ENCODE data around the gene TDO2. TPM values are rescaled to one million over a fixed set of nuclear protein-coding genes. Genes with fewer than 3 reads are reported as not detected.

The TDO2 gene
- total RNA-seq, 1 experiment from 2014 or later, result 0.13 TPM

DNA sequence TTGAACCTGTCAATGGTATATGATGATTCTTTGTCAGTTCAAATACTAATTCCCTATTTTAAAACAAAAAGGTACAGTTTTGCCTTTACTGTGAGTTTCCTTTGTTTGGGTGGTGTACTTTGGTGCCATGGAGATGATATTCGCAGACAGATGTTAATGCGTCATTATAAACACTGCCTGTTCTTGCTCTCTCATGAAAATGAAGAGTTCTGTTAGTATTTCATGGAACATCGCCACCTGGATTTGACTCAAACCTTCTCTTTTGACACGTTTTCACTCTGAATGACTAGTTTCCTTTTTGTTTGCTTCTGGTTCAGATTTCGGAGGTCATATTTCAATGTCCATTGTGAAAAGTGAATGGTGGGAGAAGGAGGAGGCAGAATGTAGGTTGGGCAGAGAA is 57.0 kb downstream of the TDO2 start (continued):
- TF ChIP-seq AFF4 (CRISPR knock-in tag; IDR thresholded peaks at IDR 0.05; ENCODE audit: borderline replicate concordance) (no peak), KAT7 (CRISPR knock-in tag; IDR thresholded peaks at IDR 0.05; ENCODE audit: borderline replicate concordance) (no peak), MLX (CRISPR knock-in tag; IDR thresholded peaks at IDR 0.05) (no peak), TCF7 (CRISPR knock-in tag; IDR thresholded peaks at IDR 0.05; ENCODE audit: low read depth) (no peak)
- TF ChIP-seq, protein P1, sequence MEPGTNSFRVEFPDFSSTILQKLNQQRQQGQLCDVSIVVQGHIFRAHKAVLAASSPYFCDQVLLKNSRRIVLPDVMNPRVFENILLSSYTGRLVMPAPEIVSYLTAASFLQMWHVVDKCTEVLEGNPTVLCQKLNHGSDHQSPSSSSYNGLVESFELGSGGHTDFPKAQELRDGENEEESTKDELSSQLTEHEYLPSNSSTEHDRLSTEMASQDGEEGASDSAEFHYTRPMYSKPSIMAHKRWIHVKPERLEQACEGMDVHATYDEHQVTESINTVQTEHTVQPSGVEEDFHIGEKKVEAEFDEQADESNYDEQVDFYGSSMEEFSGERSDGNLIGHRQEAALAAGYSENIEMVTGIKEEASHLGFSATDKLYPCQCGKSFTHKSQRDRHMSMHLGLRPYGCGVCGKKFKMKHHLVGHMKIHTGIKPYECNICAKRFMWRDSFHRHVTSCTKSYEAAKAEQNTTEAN (CRISPR knock-in tag; IDR thresholded peaks at IDR 0.05), result no peak

DNA sequence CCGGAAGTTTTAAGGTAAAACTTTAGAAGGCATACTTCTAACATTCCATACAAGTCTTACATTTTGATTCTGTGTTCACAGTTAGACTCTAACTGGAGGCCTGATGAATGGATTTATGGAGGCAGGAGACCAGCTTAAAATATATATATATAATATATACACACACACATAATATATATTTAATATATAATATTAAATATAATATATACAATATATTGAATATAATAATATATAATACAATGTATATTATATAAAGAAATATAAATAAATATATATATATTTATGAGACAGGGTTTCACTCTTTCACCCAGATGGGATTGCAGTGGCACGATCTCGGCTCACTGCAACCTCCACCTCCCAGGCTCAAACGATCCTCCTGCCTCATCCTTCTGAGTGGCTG is 58.1 kb downstream of the TDO2 start:
- CTCF ChIA-PET, result no interaction called here
- ATAC-seq (no peak), DNase-seq (ENCODE audit: low spot score) (no peak)
- peaks cover 13% of the 10 kb centered on the region for H3K4me1 Mint-ChIP-seq
- H3K27ac Mint-ChIP-seq, result no peak overlapping the region
- H3K27me3 Mint-ChIP-seq (ENCODE audit: low read depth), result no peaks in the 10 kb centered on the region
- 0 out of 2 replicates have a peak, but pooled peaks cover 3% of the 10 kb centered on the region for H3K36me3 Mint-ChIP-seq
- H3K4me3 Mint-ChIP-seq, result no peak overlapping the region
- H3K9me3 Mint-ChIP-seq, result peaks cover 8% of the 10 kb centered on the region
- TF ChIP-seq MXD4 (CRISPR knock-in tag; IDR thresholded peaks at IDR 0.05; ENCODE audit: borderline replicate concordance) (no peak), HMGA2 (CRISPR knock-in tag; IDR thresholded peaks at IDR 0.05) (peak; percentile 97)
- POLR2A ChIA-PET, result no interaction called here

- no peak for DNase-seq (ENCODE audit: low spot score)
- ChIA-PET CTCF (no interaction called here), POLR2A (no interaction called here)
- Mint-ChIP-seq H3K9me3 (peaks cover under 1% of the 10 kb centered on the region; the same call in 1 of the 2 replicates), H3K36me3 (no peaks in the 10 kb centered on the region), H3K4me3 (no peak overlapping the region), H3K27ac (no peak overlapping the region), H3K27me3 (ENCODE audit: low read depth) (no peaks in the 10 kb centered on the region), H3K4me1 (peaks cover 13% of the 10 kb centered on the region)
- ATAC-seq, result no peak
- TF ChIP-seq GTF2I (CRISPR knock-in tag; conservative IDR thresholded peaks at IDR 0.05) (no peak), KAT7 (CRISPR knock-in tag; IDR thresholded peaks at IDR 0.05; ENCODE audit: borderline replicate concordance) (no peak), PRRX2 (CRISPR knock-in tag; IDR thresholded peaks at IDR 0.05) (no peak), ERG (CRISPR knock-in tag; IDR thresholded peaks at IDR 0.05) (no peak), STAT6 (CRISPR knock-in tag; conservative IDR thresholded peaks at IDR 0.05; ENCODE audit: low read depth) (no peak), FOXK1 (CRISPR knock-in tag; IDR thresholded peaks at IDR 0.05) (no peak), GABPB1 (CRISPR knock-in tag; IDR thresholded peaks at IDR 0.05) (no peak), ZBTB21 (CRISPR knock-in tag; IDR thresholded peaks at IDR 0.05; ENCODE audit: borderline replicate concordance) (no peak), ATF2 (CRISPR knock-in tag; IDR thresholded peaks at IDR 0.05; ENCODE audit: borderline replicate concordance, low read depth) (no peak)
- TF ChIP-seq, protein P2, sequence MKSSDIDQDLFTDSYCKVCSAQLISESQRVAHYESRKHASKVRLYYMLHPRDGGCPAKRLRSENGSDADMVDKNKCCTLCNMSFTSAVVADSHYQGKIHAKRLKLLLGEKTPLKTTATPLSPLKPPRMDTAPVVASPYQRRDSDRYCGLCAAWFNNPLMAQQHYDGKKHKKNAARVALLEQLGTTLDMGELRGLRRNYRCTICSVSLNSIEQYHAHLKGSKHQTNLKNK (CRISPR knock-in tag; IDR thresholded peaks at IDR 0.05), result no peak
- TF ChIP-seq, protein P3, sequence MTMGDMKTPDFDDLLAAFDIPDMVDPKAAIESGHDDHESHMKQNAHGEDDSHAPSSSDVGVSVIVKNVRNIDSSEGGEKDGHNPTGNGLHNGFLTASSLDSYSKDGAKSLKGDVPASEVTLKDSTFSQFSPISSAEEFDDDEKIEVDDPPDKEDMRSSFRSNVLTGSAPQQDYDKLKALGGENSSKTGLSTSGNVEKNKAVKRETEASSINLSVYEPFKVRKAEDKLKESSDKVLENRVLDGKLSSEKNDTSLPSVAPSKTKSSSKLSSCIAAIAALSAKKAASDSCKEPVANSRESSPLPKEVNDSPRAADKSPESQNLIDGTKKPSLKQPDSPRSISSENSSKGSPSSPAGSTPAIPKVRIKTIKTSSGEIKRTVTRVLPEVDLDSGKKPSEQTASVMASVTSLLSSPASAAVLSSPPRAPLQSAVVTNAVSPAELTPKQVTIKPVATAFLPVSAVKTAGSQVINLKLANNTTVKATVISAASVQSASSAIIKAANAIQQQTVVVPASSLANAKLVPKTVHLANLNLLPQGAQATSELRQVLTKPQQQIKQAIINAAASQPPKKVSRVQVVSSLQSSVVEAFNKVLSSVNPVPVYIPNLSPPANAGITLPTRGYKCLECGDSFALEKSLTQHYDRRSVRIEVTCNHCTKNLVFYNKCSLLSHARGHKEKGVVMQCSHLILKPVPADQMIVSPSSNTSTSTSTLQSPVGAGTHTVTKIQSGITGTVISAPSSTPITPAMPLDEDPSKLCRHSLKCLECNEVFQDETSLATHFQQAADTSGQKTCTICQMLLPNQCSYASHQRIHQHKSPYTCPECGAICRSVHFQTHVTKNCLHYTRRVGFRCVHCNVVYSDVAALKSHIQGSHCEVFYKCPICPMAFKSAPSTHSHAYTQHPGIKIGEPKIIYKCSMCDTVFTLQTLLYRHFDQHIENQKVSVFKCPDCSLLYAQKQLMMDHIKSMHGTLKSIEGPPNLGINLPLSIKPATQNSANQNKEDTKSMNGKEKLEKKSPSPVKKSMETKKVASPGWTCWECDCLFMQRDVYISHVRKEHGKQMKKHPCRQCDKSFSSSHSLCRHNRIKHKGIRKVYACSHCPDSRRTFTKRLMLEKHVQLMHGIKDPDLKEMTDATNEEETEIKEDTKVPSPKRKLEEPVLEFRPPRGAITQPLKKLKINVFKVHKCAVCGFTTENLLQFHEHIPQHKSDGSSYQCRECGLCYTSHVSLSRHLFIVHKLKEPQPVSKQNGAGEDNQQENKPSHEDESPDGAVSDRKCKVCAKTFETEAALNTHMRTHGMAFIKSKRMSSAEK (CRISPR knock-in tag; IDR thresholded peaks at IDR 0.05; ENCODE audit: borderline replicate concordance), result no peak
Observed at GRCh38 chr4:155962767-155963166, 59.3 kb downstream of the TDO2 start.
